Heart left ventricle (tissue), 16 donors: Measurements from ENCODE around the gene PRPF18. TPM values are rescaled to one million over a fixed set of nuclear protein-coding genes. Genes with fewer than 3 reads are reported as not detected.

Experiments
- ATAC-seq, 4 donors: fragments of 200-7000 bp; cut with Tn5 transposase; one replicate each; pipeline ENCODE4 v1.9.1; 2020 to 2022; ENCODE audit warnings: moderate library complexity in 4 of 4, mild to moderate bottlenecking in 3 of 4, moderate number of reproducible peaks in 1 of 4
- DNase-seq, 5 donors: peaks; one replicate each; pipeline ENCODE4 v3.0.0-alpha.2; 2020
- H3K27ac ChIP-seq, 12 donors: fragments of 200-600 bp; sonication (generic) in 4 of 12; one replicate each; pipeline versions ENCODE4 v1.5.0 to v1.8.0; 2016 to 2022; ENCODE audit warnings: mild to moderate bottlenecking in 2 of 12
- H3K27me3 ChIP-seq, 9 donors: fragments of 200-600 bp; sonication (generic) in 2 of 9; one replicate each; pipeline versions ENCODE4 v1.5.1 to v1.8.0; 2016 to 2022; ENCODE audit warnings: mild to moderate bottlenecking in 3 of 9
- H3K36me3 ChIP-seq, 9 donors: fragments of 200-600 bp; sonication (generic) in 2 of 9; one replicate each; pipeline versions ENCODE4 v1.5.0 to v1.8.0; 2018 to 2022; ENCODE audit warnings: mild to moderate bottlenecking in 2 of 9
- H3K4me1 ChIP-seq, 12 donors: fragments of 200-600 bp; sonication (generic) in 4 of 12; one replicate each; pipeline versions ENCODE4 v1.5.0 to v1.8.0; 2016 to 2022; ENCODE audit warnings: mild to moderate bottlenecking in 3 of 12
- H3K4me3 ChIP-seq, 12 donors: fragments of 200-600 bp; sonication (generic) in 4 of 12; one replicate each; pipeline versions ENCODE4 v1.5.0 to v1.8.0; 2017 to 2022; ENCODE audit warnings: mild to moderate bottlenecking in 9 of 12, moderate library complexity in 4 of 12
- H3K9me3 ChIP-seq, 12 donors: fragments of 200-600 bp; sonication (generic) in 4 of 12; one replicate each; pipeline versions ENCODE4 v1.5.0 to v1.8.0; 2016 to 2022; ENCODE audit warnings: mild to moderate bottlenecking in 1 of 12
- POLR2A ChIP-seq, 2 donors: fragments of 450-650 bp; IDR thresholded peaks; one replicate each; pipeline ENCODE4 v1.6.1; 2017; ENCODE audit warnings: antibody characterized with exemption in 2 of 2, mild to moderate bottlenecking in 2 of 2, moderate library complexity in 2 of 2
- WGBS, 4 donors: extraction: QIAGEN DNeasy Blood & Tissue Kit in 2 of 4; methylation state at CpG; one replicate each; pipeline versions ENCODE4 v1.1.5 to v1.1.7; 2013 to 2018; 5-methylcytosine and 5-hydroxymethylcytosine counted together
- intact Hi-C, 10 donors: fragments of 100-400 bp; cut with DNase I; formaldehyde crosslinking; loops; one replicate each; pipeline versions ENCODE4 v1.11.1 to v1.14.2; 2022
- polyA plus RNA-seq, 2 donors: library from polyadenylated mRNA; stranded (reverse); fragments of 200-250 nt; gene quantifications; one replicate each; pipeline ENCODE4 v1.2.3, GENCODE V29; 2013
- total RNA-seq, 9 donors: library from RNA; depleted of rRNA in 2 of 9; stranded (reverse); fragments of >200 nt in 2 of 9; fragmentation: NEBNext Ultra II Directional in 3 of 9; extraction: Animal tissue kit (Norgen Biotek cat#: 25700) in 3 of 9; gene quantifications; one replicate each; pipeline versions ENCODE4 v1.1.0 to v1.2.4, GENCODE V29; 2016 to 2023
- TF ChIP-seq, protein P1 (sequence below), 12 donors: fragments of 200-600 bp; sonication (generic) in 4 of 12; IDR thresholded peaks; one replicate each; pipeline versions ENCODE4 v1.5.0 to v1.8.0; 2018 to 2022; ENCODE audit warnings: antibody characterized with exemption in 12 of 12, mild to moderate bottlenecking in 5 of 12
- donor health status: ischemic (EF 13 %, LVEDD 7.1; RV severe dilation, severe dysfunction).
- donor health status: healthy with polysubstance abuse.
- donor health status: DM: no; HTN: yes; CAD: no.
- donor health status: DM: no; HTN: no; CAD: no.
- donor health status: ischemic (EF 25% LVEDD 6.9; RV normal size, moderate dysfunction).
- donor health status: ischemic (EF 25% LVEDD 5.7; RV mildly dilated, moderate dysfunction).
- donor health status: healthy.
- donor health status: DM: yes; HTN: yes; CAD: no.
- donor health status: ischemic (EF 35%, LVEDD 5.7; RV mildly dilated, moderate dysfunction).
- donor health status: nonischemic (EF 11% LVEDD 7.7; RV severe dilation, severe dysfunction).
- donor health status: DM: yes; HTN: yes; CAD: no.
- donor health status: PGD.
- donor health status: ischemic (EF 29% LVEDD 5.4; RV normal size, mild dysfunction).
- donor health status: nonischemic (EF 23%, LVEDD 6.1; RV moderate dilation, normal function).

The PRPF18 gene
- total and polyA plus RNA-seq, 11 donors = 8.9 to 19.1 (median 14.7) TPM

DNA sequence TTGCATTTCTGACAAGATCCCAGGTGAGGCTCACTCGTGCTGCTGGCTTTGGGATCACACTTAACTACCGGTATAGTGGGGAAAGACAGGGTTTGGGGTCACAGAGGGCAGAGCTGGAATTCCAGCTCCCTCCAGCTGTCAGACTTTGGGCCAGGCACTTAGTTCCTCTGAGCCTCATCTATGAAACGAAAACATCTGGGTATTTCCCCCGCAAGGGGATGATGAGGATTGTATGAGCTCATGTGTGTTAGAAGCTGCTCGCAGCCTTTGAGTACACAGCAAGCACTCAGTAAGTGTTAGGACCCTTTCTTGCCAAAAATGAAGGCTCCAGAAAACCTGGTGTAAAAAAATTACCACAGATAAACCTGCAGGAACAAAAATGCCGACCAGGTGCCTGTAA, 66.1 kb downstream of the PRPF18 start:
- ATAC-seq = peak in 2 of 4 donors; percentile 31 to 41
- TF ChIP-seq, protein P1, sequence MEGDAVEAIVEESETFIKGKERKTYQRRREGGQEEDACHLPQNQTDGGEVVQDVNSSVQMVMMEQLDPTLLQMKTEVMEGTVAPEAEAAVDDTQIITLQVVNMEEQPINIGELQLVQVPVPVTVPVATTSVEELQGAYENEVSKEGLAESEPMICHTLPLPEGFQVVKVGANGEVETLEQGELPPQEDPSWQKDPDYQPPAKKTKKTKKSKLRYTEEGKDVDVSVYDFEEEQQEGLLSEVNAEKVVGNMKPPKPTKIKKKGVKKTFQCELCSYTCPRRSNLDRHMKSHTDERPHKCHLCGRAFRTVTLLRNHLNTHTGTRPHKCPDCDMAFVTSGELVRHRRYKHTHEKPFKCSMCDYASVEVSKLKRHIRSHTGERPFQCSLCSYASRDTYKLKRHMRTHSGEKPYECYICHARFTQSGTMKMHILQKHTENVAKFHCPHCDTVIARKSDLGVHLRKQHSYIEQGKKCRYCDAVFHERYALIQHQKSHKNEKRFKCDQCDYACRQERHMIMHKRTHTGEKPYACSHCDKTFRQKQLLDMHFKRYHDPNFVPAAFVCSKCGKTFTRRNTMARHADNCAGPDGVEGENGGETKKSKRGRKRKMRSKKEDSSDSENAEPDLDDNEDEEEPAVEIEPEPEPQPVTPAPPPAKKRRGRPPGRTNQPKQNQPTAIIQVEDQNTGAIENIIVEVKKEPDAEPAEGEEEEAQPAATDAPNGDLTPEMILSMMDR (IDR thresholded peaks at IDR 0.05) = no peak
- no peak for TF ChIP-seq POLR2A (IDR thresholded peaks at IDR 0.05)
- H3K27ac ChIP-seq = no peak overlapping the region
- 67 to 79% (median 73%) methylated on average over 6 of the region's 6 CpGs for WGBS, 4 donors
- no peak for DNase-seq
- H3K4me3 ChIP-seq = no peak overlapping the region
- no peaks in the 10 kb centered on the region for H3K27me3 ChIP-seq
- no peaks in the 10 kb centered on the region for H3K9me3 ChIP-seq
- intact Hi-C loops = loop anchor here in 1 of 10 donors (5.0 to 10.0 kb wide), 2 partner anchors 36 to 442 kb away; no protein-coding TSS in a partner anchor
- peaks cover 0 to 100% (median 94%) of the 10 kb centered on the region in 9 donors for H3K36me3 ChIP-seq
- H3K4me1 ChIP-seq = peaks cover 0 to 7% (median 0%) of the 10 kb centered on the region in 12 donors

DNA sequence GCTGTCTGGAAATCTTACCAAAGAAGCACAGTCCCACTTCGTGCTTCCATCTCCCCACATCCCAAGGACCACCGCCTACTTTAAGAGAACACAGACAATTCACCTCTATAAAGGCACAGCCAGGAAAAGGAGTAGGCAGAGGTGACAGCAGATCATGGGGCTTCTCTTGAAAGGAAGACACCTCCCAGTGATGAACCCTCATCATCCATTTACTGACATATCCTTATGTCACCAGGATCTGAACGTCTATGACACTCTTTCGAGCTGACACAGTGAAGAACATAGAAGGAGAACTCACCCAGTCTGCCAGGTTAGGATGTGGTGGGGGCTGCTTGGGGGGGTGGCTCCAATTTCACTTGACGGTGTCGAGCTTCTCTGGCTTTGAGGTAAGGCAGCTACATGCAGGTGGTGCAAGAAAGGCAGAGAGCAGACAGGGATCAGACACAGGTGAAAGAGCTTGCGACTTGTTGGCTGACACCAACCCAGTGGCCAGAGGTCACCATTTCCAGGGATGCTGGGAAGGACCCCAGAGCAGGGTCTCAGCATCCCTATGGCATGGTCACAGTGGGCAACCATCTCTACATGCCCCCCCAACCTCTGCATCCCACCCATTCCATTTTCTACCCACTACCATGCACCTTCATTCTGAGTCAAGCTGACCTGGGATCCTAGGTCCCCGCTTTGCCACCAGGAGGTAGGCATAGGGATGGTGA, 67.5 kb downstream of the PRPF18 start:
- Histone ChIP-seq H3K4me3 (no peak overlapping the region), H3K36me3 (peaks cover 0 to 100% (median 89%) of the 10 kb centered on the region in 9 donors), H3K27ac (peak overlapping the region in 3 of 12 donors; percentile 6 to 55 (median 43)), H3K9me3 (no peaks in the 10 kb centered on the region), H3K27me3 (no peaks in the 10 kb centered on the region), H3K4me1 (peaks cover 0 to 15% (median 6%) of the 10 kb centered on the region in 12 donors)
- TF ChIP-seq, protein P1 (IDR thresholded peaks at IDR 0.05) = no peak
- TF ChIP-seq POLR2A (IDR thresholded peaks at IDR 0.05) = no peak
- 86 to 92% (median 89%) methylated on average over 8 of the region's 8 CpGs for WGBS, 4 donors
- no peak for ATAC-seq
- DNase-seq = no peak
- intact Hi-C loops = loop anchor here in 1 of 10 donors (5.0 to 10.0 kb wide), 2 partner anchors 37 to 441 kb away; no protein-coding TSS in a partner anchor

DNA sequence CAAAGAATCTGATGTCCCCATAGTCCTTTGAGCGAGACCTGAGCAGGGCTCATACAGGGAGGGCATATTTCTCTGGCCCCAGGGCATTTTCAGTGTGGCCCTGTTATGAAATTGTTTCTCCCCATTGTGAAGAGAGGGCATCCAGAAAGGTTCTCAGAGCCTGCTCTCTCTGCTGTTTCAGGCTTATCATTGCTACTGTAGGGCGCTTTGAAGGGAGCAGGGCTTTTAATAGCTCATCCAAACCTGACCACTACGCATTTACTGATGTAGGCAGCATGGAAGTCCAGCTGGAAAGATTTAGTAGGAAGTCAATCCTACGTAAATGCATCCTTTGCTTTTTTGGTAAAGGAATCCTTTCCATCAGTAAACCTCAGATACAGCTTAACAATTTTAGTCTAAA, 68.1 kb downstream of the PRPF18 start:
- DNase-seq = no peak
- H3K27me3 ChIP-seq = no peaks in the 10 kb centered on the region
- H3K9me3 ChIP-seq = no peaks in the 10 kb centered on the region
- intact Hi-C loops = loop anchor here in 1 of 10 donors (5.0 to 10.0 kb wide), 2 partner anchors 38 to 440 kb away; no protein-coding TSS in a partner anchor
- WGBS, 4 donors = 69 to 81% (median 72%) methylated on average over 4 of the region's 4 CpGs
- ATAC-seq = peak in 3 of 4 donors; percentile 51 to 77 (median 62)
- no peak overlapping the region for H3K4me3 ChIP-seq
- H3K27ac ChIP-seq = peak overlapping the region in 4 of 12 donors; percentile 6 to 55 (median 33)
- TF ChIP-seq POLR2A (IDR thresholded peaks at IDR 0.05) = no peak
- TF ChIP-seq, protein P1 (IDR thresholded peaks at IDR 0.05) = no peak
- H3K36me3 ChIP-seq = peaks cover 0 to 99% (median 86%) of the 10 kb centered on the region in 9 donors
- peaks cover 0 to 20% (median 12%) of the 10 kb centered on the region in 12 donors for H3K4me1 ChIP-seq

DNA sequence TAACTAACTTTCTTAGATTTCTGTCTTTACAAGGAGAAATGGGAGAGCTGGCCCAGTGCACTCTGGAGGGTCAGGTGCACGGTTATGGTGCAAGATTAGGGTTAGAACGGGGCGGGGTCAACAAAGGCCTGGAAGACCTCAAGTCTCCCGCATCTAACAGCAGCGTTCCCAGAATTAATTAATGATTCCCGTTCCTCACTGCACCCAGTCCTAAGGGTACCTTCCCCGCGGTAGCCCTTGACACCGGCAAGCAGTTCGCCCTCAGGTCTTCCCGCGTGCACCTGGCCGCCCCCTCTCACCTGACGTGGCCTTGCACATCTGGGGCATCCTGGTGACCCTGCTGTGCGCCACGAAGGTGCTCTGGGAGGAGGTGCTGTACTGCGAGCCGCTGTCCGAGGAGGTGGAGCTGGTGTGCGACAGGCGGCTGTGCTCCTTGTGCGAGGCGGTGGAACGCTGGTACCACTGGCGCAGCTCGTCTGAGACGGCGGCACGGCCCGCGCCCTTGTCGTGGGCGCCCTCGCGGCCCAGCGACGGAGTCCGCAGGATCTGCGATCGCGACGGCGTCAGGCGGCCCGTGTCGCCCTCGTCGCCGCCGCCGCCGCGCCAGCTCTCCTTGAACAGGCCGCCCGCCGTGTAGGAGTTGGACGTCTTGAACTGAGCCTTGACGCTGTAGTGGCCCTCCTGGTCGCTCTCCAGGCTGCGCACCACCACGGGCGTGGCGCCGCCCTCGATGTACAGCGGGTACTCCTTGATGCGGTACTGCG, 69.8 kb downstream of the PRPF18 start:
- Histone ChIP-seq H3K36me3 (peaks cover 0 to 96% (median 82%) of the 10 kb centered on the region in 9 donors), H3K4me1 (peaks cover 0 to 28% (median 22%) of the 10 kb centered on the region in 12 donors), H3K27me3 (no peaks in the 10 kb centered on the region), H3K4me3 (no peak overlapping the region), H3K27ac (no peak overlapping the region), H3K9me3 (no peaks in the 10 kb centered on the region)
- intact Hi-C loops = loop anchor here in 1 of 10 donors (10.0 kb wide), 1 partner anchor 438 kb away; no protein-coding TSS in a partner anchor
- 89 to 93% (median 90%) methylated on average over 64 to 68 of the region's 68 CpGs for WGBS, 4 donors
- no peak for TF ChIP-seq POLR2A (IDR thresholded peaks at IDR 0.05)
- TF ChIP-seq, protein P1 (IDR thresholded peaks at IDR 0.05) = no peak
- no peak for DNase-seq
- ATAC-seq = no peak
